Ovary (tissue), 3 donors: ENCODE data around the gene INS.
"Not testable (repeated sequence)": the region's sequence is repeated elsewhere in the genome, so short reads cannot be mapped to it uniquely, and the experiment has no call there.

Experiments used
- EP300 ChIP-seq: sonication (generic); formaldehyde crosslinking; IDR thresholded peaks from one replicate; pipeline ENCODE4 v1.6.1; 2017; ENCODE audit warnings: antibody characterized with exemption
- POLR2A ChIP-seq: fragments of 450-650 bp; IDR thresholded peaks from one replicate; pipeline ENCODE4 v1.6.1; 2017; ENCODE audit warnings: antibody characterized with exemption, mild to moderate bottlenecking, moderate library complexity
- TF ChIP-seq, protein P1 (sequence below), 3 donors: fragments of 450-650 bp in 2 of 3; fragments of 200-600 bp in 1 of 3; IDR thresholded peaks; one replicate each; pipeline versions ENCODE4 v1.5.1 to v1.8.0; 2016 to 2022; ENCODE audit warnings: antibody characterized with exemption in 3 of 3, mild to moderate bottlenecking in 1 of 3
- donor health status: DM: no; HTN: no; CAD: no.

GRCh38 chr11:2178055-2178773 lies 17.2 kb upstream of the INS start:
- TF ChIP-seq, protein P1, sequence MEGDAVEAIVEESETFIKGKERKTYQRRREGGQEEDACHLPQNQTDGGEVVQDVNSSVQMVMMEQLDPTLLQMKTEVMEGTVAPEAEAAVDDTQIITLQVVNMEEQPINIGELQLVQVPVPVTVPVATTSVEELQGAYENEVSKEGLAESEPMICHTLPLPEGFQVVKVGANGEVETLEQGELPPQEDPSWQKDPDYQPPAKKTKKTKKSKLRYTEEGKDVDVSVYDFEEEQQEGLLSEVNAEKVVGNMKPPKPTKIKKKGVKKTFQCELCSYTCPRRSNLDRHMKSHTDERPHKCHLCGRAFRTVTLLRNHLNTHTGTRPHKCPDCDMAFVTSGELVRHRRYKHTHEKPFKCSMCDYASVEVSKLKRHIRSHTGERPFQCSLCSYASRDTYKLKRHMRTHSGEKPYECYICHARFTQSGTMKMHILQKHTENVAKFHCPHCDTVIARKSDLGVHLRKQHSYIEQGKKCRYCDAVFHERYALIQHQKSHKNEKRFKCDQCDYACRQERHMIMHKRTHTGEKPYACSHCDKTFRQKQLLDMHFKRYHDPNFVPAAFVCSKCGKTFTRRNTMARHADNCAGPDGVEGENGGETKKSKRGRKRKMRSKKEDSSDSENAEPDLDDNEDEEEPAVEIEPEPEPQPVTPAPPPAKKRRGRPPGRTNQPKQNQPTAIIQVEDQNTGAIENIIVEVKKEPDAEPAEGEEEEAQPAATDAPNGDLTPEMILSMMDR (IDR thresholded peaks at IDR 0.05), result not testable (repeated sequence)
- TF ChIP-seq EP300, POLR2A: not testable (repeated sequence)
